ENCODE data around the gene BOC. TPM values are rescaled to one million over a fixed set of nuclear protein-coding genes. Genes with fewer than 3 reads are reported as not detected.

The BOC gene
- total and polyA plus RNA-seq, 2 of the 8 experiments (the other 6 are each of a cell fraction or from before 2014, with no cell fraction given) = 6.9 to 9.3 TPM

- FAIRE-seq = no peak
- TF ChIP-seq MAX (IDR thresholded peaks at IDR 0.05) (no peak), BRCA1 (IDR thresholded peaks at IDR 0.05; ENCODE audit: low read depth, low read length) (no peak), SP4 (IDR thresholded peaks at IDR 0.05; ENCODE audit: low read length) (no peak), JUND (IDR thresholded peaks at IDR 0.05; ENCODE audit: low read length) (no peak), CTBP2 (IDR thresholded peaks at IDR 0.05; ENCODE audit: borderline replicate concordance, insufficient read depth, insufficient read length, low read length) (no peak), CHD1 (IDR thresholded peaks at IDR 0.05; ENCODE audit: low read depth, low read length) (no peak), CREB1 (IDR thresholded peaks at IDR 0.05) (no peak), EP300 (IDR thresholded peaks at IDR 0.05; ENCODE audit: borderline replicate concordance in 1 of 2, low read depth in 2 of 2, low read length in 2 of 2) (no peak), SIN3A (conservative IDR thresholded peaks at IDR 0.05 in 1 of 2, IDR thresholded peaks at IDR 0.05 in 1 of 2; ENCODE audit: low read depth in 1 of 2, low read length in 2 of 2) (no peak), RAD21 (IDR thresholded peaks at IDR 0.05 in 1 of 2, conservative IDR thresholded peaks at IDR 0.05 in 1 of 2; ENCODE audit: low read depth in 2 of 2, low read length in 2 of 2) (no peak), TAF7 (optimal IDR thresholded peaks at IDR 0.05; ENCODE audit: borderline replicate concordance, low read depth, low read length) (no peak), RFX5 (IDR thresholded peaks at IDR 0.05; ENCODE audit: borderline replicate concordance, low read depth, low read length) (no peak), JUN (IDR thresholded peaks at IDR 0.05; ENCODE audit: low read depth, low read length) (no peak)
- TF ChIP-seq, protein P1, sequence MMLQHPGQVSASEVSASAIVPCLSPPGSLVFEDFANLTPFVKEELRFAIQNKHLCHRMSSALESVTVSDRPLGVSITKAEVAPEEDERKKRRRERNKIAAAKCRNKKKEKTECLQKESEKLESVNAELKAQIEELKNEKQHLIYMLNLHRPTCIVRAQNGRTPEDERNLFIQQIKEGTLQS (IDR thresholded peaks at IDR 0.05; ENCODE audit: insufficient read depth, low read depth, low read length) = no peak
These were observed 84.1 kb downstream of the BOC start for GRCh38 chr3:113295463-113295862.

More at GRCh38 chr3:113295463-113295862, 84.1 kb downstream of the BOC start:
- ChIA-PET CTCF (ENCODE audit: partially characterized antibody) (interaction anchor here (0.7 to 6.1 kb wide), 7 partner anchors 8 to 261 kb away, joined by 3 to 39 read pairs (median 6); no protein-coding TSS in a partner anchor), POLR2A (ENCODE audit: partially characterized antibody) (no interaction called here)
- H3K23me2 ChIP-seq (ENCODE audit: low read depth, low read length) = no peaks in the 10 kb centered on the region
- H4K91ac ChIP-seq (replicated peaks; ENCODE audit: insufficient read length, low read length) = no peak overlapping the region
- H3K79me1 ChIP-seq (ENCODE audit: low read depth, low read length) = no peaks in the 10 kb centered on the region
- H3K27me3 ChIP-seq (replicated peaks in 1 of 4; ENCODE audit: control insufficient read depth in 3 of 4, extremely low read depth in 1 of 4, insufficient read depth in 3 of 4, low read length in 3 of 4) = no peaks in the 10 kb centered on the region
- H3K79me2 ChIP-seq (ENCODE audit: control insufficient read depth in 1 of 2, insufficient read depth in 2 of 2, low read length in 2 of 2) = no peaks in the 10 kb centered on the region
- no peak overlapping the region for H3K18ac ChIP-seq (ENCODE audit: extremely low read depth, low read length)
- no peak overlapping the region for H2BK12ac ChIP-seq (ENCODE audit: low read depth, low read length)
- no peak overlapping the region for H3K9ac ChIP-seq (replicated peaks in 1 of 4; ENCODE audit: extremely low read depth in 1 of 4, low read depth in 3 of 4, low read length in 3 of 4)
- H2AK5ac ChIP-seq (ENCODE audit: low read depth, low read length) = no peak overlapping the region
- H3K4me2 ChIP-seq (ENCODE audit: insufficient read depth in 1 of 2, low read depth in 2 of 2, low read length in 2 of 2) = no peak overlapping the region
- no peak overlapping the region for H3K23ac ChIP-seq (ENCODE audit: insufficient read length)
- H4K20me1 ChIP-seq (replicated peaks in 1 of 2; ENCODE audit: control insufficient read depth in 1 of 2, insufficient read depth in 2 of 2, low read length in 2 of 2) = no peaks in the 10 kb centered on the region
- DNase-seq (ENCODE audit: low read depth in 1 of 2, low spot score in 2 of 2) = no peak
- no peak overlapping the region for H3K14ac ChIP-seq (ENCODE audit: insufficient read length)
- peaks cover 0 to 5% (median 3%) of the 10 kb centered on the region in 4 experiments; a peak in 4 of 7 replicates for H3K4me1 ChIP-seq (replicated peaks in 1 of 4; ENCODE audit: control insufficient read depth in 3 of 4, insufficient read depth in 4 of 4, low read length in 3 of 4)
- no peak overlapping the region for H2BK20ac ChIP-seq (ENCODE audit: low read length)
- no peaks in the 10 kb centered on the region for H3K36me3 ChIP-seq (ENCODE audit: control insufficient read depth in 2 of 4, insufficient read depth in 4 of 4, low read length in 3 of 4)
- H2BK15ac ChIP-seq (ENCODE audit: low read length) = no peak overlapping the region
- no peak overlapping the region for H3K4ac ChIP-seq (replicated peaks; ENCODE audit: insufficient read length, low read depth, low read length)
- no peak overlapping the region for H3K27ac ChIP-seq (ENCODE audit: low read depth, low read length)
- no peak overlapping the region for H3K56ac ChIP-seq (replicated peaks; ENCODE audit: insufficient read length, low read depth, low read length)
- no peak overlapping the region for H4K5ac ChIP-seq (ENCODE audit: insufficient read length, low read depth, low read length)
- H2BK5ac ChIP-seq (ENCODE audit: low read depth, low read length) = no peak overlapping the region
- no peak overlapping the region for H4K8ac ChIP-seq (ENCODE audit: extremely low read depth, insufficient read depth, low read length)
- H2AFZ ChIP-seq (ENCODE audit: low read length) = no peak overlapping the region
- H3K9me3 ChIP-seq (ENCODE audit: insufficient read depth in 2 of 2, low read depth in 1 of 2, low read length in 1 of 2) = no peaks in the 10 kb centered on the region
- H3K4me3 ChIP-seq (ENCODE audit: extremely low read depth in 1 of 4, insufficient read depth in 2 of 4, low read depth in 3 of 4, low read length in 4 of 4) = no peak overlapping the region
- no peak overlapping the region for H2BK120ac ChIP-seq (replicated peaks; ENCODE audit: low read depth, low read length)
